ENCODE measurements around the gene IFRD2.

DNA sequence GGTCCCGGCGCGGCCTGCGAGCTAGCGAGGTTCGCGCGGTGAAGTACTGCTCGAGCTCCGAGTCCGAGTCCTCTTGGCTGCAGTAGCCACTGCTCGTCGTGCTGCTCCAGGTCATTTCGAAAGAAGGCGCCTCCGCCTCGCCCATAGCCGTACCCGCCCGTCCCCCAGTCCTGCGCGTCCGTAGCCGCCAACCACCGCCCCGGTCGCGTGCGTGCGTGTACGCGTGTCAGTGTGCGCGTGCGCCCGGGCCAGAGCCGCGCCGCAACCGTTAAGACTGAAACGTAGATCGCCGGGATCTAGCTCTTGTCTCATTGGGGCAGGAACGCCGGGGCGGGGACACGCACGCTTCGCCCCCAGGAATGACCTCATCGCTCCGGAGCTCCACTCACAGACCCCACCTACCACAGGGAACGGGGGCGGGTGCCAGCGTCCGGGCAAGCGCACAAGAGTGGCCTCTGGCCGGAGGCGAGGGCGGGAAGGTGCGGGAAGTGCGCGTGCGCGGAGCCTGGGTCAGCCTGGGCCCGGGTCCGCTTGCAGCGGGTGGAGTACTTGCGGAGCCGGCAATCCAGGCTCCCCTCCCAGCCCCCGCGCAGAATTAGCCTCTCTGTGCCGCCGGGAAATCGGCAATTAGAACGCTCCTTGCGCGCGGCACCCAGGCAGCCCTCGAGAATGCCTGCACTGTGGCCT, 45.1 kb upstream of the IFRD2 start:
- TF ChIP-seq, protein P1, sequence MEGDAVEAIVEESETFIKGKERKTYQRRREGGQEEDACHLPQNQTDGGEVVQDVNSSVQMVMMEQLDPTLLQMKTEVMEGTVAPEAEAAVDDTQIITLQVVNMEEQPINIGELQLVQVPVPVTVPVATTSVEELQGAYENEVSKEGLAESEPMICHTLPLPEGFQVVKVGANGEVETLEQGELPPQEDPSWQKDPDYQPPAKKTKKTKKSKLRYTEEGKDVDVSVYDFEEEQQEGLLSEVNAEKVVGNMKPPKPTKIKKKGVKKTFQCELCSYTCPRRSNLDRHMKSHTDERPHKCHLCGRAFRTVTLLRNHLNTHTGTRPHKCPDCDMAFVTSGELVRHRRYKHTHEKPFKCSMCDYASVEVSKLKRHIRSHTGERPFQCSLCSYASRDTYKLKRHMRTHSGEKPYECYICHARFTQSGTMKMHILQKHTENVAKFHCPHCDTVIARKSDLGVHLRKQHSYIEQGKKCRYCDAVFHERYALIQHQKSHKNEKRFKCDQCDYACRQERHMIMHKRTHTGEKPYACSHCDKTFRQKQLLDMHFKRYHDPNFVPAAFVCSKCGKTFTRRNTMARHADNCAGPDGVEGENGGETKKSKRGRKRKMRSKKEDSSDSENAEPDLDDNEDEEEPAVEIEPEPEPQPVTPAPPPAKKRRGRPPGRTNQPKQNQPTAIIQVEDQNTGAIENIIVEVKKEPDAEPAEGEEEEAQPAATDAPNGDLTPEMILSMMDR (conservative IDR thresholded peaks at IDR 0.05 in 1 of 2, IDR thresholded peaks at IDR 0.05 in 1 of 2; ENCODE audit: low read depth in 1 of 2, low read length in 2 of 2) = no peak
- TF ChIP-seq EZH2 (IDR thresholded peaks at IDR 0.05; ENCODE audit: low read length, missing control alignments) = no peak
